T-helper 1 cell (primary cell): Measurements from ENCODE around the gene SDK1.
"Not testable (repeated sequence)": the region's sequence is repeated elsewhere in the genome, so short reads cannot be mapped to it uniquely, and the experiment has no call there.

ENCODE experiments used
- DNase-seq, 5 donors: peaks; one replicate each; pipeline ENCODE4 v3.0.0-alpha.2; 2012 to 2020

SDK1 gene

DNA sequence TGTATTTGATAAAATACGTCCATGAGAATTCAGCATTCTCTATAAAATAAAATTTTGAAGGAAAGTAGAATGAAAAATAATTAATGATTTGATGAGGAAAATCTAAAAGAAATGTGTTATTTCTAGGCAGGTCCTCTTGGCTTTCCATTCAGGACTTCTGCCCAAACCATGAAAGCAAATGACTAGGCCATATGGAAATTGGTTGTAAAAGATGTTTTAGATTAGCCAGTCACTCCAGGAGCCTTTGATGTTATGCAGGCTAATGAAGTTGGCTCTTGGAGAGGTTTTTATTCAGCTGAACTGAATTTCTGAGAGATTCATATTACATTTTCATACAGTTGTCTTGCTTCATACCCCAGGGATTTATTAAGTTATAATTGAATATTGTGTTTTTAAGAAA, 452.8 kb downstream of the SDK1 start:
- no peak for DNase-seq

DNA sequence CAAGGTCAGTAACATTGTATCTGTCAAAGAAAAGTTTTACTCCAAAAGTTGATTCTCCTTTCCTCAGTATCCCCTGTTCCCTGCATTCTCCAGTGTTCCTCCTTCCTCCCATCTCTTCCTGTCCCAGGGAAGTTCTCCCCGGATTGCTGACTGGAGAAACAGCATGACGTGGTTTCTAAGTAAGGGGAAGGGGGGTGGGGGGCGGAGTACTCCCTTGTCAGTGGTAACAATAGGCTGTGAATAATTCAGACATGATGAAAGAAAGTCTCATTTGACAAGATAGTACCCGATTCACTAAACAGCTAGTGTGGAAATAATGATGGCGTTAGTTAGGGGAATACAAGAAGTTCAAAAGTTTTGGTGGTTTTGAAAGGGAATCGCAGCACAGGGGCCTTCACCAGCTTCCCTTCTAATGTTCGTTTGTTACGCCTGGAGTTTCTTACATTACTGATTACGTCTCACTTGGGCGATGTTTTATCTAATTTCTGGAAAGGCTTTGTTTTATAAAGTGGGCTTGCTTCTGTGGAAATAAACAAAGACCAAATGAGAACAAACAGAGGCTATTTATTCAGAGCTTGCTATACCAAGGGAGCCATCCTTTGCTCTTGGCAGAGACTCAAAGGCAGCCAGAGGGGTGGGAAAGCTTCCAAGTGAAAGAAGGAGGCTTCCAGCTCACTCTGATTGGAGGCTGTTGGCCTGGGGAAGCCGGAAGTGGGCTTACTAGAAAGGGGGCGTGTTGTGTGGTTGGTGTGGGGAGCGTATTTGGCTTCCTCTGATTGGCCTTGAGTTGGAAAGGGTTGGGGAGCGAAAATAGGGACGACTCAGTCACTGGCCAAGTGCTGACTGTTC, 453.7 kb downstream of the SDK1 start:
- DNase-seq = no peak

DNA sequence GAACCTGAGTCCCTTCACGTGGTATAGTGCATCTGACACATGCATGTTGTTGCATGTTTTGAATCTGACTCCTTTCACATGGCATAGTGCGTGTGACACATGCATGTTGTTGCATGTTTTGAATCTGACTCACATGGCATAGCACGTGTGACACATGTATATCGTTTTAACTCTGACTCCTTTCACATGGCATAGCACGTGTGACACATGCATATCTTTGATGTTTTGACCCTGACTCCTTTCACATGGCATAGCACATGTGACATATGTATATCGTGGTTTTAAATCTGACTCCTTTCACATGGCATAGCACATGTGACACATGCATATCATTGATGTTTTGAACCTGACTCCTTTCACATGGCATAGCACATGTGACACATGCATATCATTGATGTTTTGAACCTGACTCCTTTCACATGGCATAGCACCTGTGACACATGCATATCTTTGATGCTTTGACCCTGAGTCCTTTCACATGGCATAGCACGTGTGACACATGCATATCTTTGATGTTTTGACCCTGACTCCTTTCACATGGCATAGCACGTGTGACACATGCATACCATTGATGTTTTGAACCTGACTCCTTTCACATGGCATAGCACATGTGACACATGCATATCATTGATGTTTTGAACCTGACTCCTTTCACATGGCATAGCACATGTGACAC, 454.9 kb downstream of the SDK1 start:
- not testable (repeated sequence) for DNase-seq

DNA sequence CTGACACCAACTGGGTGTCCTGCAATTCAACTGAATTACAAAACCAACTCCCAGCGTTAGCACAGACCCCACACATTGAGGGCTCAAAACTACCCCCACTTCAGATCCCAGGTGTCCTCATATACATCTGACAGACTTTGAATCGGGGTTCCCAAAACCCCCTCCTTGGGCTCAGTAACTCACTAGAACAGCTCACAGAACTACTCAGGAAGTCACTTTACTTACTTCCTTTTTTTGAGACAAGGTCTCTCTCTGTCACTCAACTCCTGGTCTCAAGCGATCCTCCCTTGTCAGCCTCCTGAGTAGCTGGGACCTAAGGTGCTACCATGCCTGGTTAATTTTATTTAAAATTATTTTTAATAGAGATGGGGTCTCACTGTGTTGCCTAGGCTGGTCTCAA, 456.0 kb downstream of the SDK1 start:
- DNase-seq = no peak

DNA sequence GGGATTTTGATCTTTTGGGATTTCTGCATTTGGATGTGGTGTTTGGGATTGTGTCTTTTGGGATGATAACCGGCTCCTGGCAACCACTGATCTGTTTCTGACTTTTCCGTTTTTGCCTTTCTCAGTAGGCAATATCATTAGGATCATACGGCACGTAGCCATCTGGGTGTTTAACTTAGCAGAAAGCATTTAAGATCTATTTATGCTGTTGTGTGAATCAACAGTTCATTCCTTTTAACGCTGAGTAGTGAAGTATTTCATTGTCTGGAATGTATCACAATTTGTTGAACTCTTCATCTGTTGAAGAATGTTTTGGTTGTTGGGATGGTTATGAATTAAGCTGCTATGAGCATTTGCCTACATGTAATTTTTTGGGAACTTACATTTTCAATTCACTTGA, 459.6 kb downstream of the SDK1 start:
- DNase-seq = no peak

DNA sequence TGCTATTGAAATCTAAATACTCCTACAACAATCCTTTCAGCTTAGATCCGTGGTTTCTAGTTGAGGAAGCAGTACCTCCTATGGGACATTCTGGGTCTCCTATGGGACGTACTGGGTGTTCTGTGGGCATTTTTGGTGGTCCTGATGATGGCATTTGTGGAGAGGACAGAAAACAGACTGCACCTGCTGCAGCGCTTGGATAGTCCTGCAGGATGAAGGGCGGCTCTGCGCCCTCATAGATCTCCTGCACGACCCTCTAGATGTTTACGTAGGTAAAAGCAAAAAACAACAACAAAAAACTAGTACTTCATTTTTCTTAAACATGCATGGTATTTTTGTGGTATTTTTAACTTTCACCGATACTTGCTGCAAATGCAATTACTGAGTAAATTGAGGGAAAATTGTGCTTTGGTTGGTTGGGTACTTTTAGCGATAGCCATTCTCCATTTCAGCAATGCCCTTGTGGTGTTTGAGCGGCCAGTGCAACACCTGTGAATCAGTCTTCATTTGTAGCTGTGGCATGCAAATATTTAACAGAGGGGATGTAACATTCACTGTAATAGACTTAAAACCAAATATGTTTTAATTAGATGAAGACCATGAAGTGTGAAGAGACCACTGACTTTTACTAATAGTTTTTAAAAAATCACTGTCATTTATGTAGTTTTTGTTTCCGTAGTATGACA, 461.2 kb downstream of the SDK1 start:
- DNase-seq = no peak

DNA sequence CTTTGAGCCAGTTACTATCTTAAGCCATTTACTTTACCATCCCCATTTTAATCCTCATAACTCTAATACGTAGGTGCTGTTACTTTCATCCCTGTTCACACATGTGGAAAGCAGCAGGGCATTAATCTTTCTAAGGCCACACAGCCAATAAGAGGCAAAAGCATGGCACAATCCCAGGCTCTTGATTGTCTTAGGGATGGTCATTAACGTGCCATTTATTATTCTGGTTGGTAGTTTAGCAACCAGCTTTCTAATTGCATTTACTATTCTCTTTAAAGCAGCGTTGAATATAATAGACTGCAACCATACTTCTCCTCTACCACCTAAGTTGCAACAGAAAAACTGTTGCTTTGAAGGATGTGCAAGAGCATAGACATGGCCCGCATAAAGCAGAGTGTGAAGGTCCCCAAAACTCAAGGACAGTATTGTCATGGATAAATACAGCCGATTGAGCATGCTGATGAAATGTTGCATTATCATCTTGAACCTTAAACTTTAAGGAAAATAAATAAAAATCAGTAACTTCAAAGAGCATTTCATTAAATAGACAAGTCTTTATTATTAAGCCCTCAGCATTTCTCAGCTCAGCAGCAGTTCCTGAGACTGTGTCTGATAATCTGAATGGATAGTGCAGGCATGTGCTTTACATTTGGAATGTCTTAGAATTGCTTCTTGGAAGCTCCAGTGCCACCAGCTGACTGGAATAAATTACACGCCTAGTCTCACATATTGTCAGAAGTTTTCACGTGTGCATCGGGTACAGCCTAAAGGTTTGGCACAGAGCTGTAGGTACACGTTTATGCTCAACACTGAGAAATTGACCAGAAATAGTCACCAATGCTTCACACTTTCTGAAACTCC, 467.1 kb downstream of the SDK1 start:
- DNase-seq = no peak

DNA sequence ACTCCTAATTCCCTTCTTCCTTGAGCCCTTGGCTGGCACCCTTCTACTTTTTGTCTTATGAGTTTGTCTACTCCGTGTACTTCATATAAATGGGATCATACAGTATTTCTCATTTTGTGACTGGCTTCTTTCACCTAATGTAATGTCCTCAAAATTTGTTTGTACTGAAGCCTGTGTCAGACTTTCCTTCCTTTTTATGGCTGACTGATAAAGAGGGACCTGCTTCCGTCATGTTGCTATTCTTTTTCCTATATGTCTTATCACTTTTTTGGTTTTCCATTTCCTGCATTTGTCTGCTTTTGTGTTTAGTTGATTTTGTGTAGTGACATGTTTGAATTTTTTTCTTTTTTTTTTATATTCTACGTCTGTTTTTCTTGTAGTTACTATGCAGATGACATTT, 470.9 kb downstream of the SDK1 start:
- DNase-seq = no peak

DNA sequence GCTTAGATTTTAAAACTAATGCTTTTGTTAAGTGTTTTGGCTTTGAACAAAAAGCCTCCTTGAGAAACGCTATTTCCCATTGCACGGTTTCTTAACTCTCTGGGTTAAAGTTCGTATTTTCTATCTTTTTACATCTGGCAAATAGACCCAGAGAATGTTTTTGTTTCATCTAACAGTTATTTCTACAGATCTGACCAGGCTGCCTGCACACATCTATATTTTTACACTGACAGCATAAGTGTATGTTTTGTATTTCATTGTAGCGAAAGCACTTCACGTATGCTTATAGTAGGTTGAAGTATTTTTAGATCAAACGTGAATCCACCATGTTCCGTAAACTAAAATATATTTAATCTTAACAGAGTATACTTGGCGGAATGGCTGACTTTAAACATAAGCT, 477.3 kb downstream of the SDK1 start:
- no peak for DNase-seq

DNA sequence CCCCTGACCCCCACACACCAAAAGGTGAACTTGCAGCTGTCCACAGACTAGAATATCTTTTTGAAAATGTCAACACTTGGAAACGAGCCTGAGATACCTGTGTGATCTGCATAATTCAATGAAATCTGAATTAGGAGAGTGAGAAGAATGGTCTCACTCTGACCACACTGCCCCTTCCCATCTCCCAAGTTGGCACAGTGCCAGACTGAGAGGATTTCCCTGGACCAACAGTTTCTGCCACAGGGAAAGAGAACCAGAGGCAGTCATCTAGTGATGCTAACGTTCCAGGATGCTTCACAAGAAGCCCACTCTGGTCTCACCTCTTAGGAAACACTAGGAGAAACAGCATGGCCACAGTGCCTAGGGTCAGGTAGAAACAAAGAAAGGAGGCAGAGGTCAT, 479.0 kb downstream of the SDK1 start:
- DNase-seq = no peak

DNA sequence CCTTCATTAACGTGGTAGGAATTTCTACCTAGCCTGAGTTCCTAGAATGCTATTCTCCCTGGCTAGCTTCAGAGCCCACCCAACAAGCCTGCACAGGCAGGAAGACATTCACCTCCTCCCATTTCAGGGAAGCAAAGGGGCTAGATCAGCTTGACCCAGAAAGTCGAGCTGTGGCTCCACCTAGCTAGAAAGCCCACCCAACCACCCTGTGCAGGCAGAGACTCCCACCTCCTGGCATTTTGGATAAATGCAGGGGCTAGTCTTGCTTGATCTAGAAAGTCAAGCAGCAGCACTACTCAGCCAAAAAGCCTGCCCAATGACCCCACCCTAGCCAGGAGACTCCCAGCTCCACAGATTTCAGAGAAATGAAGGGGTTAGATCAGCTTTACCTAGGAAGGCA, 479.5 kb downstream of the SDK1 start:
- no peak for DNase-seq

DNA sequence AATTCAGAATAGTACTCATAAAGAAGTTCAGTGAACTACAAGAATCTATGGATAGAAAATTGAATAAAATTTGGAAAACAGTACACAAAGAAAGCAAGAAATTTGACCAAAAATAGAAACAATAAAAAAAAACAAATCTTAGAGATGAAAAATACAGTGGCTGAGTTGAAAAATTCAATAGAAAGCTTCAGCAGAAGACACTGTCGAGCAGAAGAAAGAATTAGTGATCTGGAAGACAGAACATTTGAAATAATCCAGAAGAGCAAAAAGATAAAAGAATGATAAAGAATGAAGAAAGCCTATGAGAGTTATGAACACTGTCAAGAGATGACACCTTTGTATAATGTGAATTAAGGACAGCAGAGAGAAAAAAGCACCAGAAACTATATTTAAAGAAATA, 480.6 kb downstream of the SDK1 start:
- no peak for DNase-seq

DNA sequence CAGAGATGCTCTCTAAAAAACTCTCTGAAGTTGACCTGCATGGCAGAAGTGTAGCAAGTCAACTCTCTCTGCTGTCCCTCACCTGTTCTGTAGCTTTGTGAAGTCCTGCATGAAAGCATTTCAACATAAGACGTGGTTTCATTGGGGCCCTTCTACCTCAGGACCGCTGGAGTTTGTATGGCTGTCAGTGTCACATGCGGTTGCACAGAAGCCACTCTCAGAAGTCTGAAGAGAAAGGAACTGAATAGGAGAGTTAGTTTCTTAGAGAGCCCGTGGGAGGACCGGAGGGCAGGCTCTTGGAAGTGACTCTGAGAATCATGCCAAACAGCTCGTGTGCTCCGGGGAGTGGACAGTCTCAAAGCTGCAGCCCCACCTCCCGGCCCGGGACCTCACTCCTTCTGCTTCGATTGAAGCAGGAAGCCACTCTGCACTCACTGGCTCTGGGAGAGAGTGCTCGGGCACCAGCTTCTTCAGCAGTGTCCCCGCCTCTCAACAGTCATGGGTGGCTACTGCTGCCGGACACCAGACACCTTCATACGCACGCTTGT, 486.7 kb downstream of the SDK1 start:
- DNase-seq = no peak

DNA sequence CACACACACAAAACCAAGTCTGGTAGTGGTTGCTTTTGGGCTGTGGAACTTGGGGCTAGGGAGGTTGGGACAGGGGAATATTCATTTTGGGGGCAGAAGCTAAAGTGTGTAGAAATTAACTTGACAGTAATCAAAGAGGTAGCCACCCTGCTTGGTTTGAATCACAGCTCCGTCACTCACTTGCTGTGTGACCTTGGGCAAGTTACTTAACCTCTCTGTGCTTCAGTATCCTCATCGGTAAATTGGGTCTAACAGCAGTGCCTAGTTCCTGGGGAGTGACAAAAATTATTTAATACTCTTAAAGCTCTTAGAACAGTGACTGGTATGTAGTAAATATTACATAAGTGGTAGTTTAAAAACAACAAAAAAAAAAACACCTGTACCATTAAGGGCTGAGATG, 489.8 kb downstream of the SDK1 start:
- no peak for DNase-seq

DNA sequence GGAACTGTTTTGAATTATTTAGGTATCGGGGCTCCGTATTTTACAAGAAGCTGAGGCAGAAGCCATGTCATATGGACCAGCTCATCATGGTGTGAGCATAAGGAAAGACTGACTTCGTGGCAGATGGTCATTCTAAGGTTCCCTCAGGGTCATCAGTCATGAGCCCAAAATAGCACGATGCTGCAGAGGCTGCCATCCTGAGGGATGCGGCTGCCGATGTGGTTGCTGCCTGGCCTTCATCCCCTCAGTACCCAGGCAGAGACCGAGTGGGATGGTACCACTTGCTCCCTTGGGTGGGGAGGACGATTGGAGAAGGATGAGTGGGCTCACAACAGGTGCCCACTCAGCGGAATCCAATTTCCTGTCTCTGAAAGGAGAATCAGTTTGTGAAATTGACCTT, 490.3 kb downstream of the SDK1 start:
- DNase-seq = no peak

DNA sequence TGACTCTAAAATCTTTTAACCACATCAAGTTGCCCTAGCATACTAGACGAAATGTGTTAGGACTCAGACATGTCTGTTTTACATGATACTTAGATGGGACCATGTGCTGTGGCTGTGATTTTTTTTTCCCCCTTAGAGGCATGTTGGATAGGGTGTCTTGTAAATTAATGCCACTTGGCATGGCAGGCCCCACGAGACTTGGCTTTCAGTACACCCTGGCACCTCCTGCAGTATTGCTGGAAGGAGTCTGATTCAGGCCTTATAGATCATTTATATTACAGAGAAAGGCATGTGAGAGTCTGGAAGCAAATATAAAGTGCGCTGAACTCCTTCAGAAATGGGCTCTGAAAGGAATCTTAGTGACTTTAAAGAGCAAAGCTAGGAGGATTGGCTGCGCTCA, 494.1 kb downstream of the SDK1 start:
- DNase-seq = no peak

DNA sequence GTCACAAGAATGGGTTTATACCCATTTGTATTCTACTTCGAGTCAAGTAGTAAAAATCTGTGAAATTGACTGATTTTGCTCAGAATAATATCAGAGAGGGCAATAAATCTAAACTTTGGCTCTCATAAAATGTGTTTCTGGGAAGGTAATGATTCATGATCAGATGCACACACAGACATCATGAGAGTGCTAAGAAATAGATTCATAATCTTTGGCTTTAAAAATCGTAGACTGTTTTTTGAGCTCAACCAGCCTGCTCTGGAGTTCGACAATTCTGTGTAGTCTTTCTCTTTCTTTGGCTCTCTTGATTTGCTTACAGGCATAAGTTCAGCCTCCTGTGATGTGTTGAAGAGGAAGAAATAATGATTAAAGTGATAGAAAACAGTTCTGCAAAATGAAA, 494.7 kb downstream of the SDK1 start:
- DNase-seq = no peak

DNA sequence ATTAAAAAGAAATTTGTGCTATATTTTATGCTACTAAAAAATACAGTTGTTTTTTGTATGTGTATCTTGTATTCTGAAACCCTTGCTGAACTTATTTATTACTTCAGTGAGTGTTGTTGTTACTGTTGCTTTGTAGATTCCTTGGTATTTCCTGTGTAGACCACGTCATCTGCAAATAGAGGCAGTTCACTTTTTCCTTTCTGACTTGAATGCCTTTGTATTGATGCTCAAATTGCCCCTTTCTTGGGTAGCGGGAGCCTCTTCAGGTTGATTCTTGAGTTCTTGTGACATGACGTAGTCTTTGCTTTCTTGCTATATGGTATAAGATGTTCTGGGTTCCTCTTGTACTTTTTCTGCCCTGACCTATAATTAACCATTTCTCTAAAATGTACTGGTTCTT, 504.1 kb downstream of the SDK1 start:
- DNase-seq = no peak

DNA sequence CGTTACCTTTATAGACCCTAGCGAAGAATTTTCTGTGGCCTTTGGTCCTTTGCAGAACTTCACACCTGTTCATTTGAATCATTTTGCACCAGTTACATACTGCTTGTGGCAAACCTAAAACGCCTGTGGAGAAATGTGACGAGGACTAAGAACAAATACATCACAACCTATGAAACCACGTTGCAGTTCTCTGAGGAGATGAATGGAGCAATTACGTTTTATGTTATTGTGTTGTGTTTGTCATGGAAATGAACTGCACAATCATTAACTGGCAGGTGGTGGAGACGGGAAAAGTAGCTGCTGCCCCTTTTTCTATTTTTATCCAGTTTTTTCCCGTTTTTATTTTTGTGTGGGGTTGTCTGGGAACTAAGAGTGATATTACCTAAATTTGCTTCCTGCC, 505.5 kb downstream of the SDK1 start:
- no peak for DNase-seq

DNA sequence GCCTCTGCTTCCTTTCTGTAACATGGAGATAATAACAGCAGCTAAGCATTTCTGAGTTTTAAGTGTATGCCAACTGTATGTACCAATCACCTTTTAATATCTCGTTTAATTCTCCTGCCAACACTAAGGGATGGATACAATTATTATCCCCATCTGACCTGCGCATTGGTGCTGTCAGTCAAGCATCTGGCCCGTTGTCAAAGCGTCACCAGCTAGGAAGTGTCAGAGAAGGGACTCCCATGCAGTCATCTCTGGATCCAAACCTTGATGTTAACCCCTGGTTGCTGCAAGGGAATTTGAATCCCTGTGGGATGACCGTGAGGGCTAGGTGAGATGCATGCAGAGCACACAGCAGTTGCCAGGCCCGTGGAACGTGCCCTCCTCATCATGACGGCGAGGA, 506.8 kb downstream of the SDK1 start:
- no peak for DNase-seq

DNA sequence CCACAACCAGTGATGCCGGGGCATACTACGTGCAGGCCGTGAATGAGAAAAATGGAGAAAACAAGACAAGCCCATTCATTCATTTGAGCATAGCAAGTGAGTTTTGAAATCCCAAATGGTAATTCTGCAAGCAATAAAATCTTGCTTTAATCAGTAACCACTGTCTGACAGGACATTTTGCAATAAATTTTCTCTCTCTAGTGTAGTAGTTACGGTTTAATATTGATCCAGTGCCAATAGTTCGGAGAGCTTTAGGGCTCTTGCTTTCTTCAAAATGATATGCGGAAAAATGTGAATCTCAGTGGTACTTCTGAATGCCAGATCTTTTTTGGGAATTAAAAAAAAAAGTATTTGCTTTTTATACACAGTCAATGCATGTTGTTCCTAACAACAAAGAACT, 520.4 kb downstream of the SDK1 start:
- no peak for DNase-seq

DNA sequence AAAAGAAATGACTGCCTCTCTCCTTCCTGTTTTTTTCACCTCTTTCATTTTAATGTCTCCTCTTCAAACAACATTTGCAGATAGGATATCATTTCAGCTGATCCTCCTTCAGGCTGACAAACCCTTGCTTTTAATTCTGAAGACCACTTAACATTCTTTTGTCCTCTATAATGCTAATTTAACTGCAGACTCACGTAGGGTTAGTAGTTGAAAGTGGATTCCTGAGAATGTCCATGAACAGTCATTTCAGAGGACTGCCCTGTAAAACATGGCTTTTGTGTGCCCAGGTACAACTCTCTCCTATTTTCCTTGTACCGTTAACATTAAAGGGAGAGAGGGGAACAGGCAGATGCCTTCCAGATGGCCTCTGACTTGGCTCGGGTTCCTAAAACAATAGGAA, 524.4 kb downstream of the SDK1 start:
- DNase-seq = no peak

DNA sequence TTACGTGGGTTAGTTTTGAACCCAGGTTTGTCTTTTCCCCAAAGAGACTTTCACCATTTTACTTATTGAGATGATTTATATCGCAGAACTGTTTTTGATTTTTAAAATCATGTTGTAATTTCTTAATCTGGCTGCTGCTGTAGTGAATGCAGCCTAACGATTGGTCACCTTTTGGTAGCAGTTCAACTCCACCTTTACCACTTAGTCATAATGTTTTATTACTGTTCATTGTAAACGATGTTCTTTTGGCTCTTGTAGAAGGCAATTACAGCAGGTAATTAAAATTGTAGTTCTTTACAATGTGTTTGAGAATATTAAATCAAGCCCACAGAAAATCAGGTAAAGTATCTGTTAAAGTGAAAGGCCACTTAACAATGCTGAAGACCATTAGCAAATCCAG, 531.1 kb downstream of the SDK1 start:
- DNase-seq = no peak
